ENCODE data around the gene ATG101.
"Not testable (repeated sequence)": the region's sequence is repeated elsewhere in the genome, so short reads cannot be mapped to it uniquely, and the experiment has no call there.

ATG101 gene

GRCh38 chr12:52117806-52118475 lies 48.2 kb downstream of the ATG101 start:
- Histone ChIP-seq H3K4me2 (peak overlapping the region; percentile 28 to 95 (median 80)), H3K4me1 (peaks cover 40 to 61% (median 55%) of the 10 kb centered on the region in 10 experiments), H3K27ac (peak overlapping the region in 10 of 11 experiments; percentile 8 to 72 (median 61); a peak in 17 of 22 replicates), H3K4me3 (0 out of 20 replicates have a peak overlapping the region, but pooled peaks of 1 of the 10 experiments have one; percentile 3), H3K9me3 (replicated peaks in 1 of 11) (peaks cover 8 to 18% (median 11%) of the 10 kb centered on the region in 11 experiments; a peak in 18 of 22 replicates), H3K9ac (peak overlapping the region in 3 of 11 experiments; percentile 23 to 44 (median 26); a peak in 4 of 22 replicates)
- H4K20me1 ChIP-seq, H3K36me3 ChIP-seq, H3K27me3 ChIP-seq: not testable (repeated sequence)

GRCh38 chr12:52119398-52120254 lies 49.8 kb downstream of the ATG101 start:
- H3K9ac ChIP-seq, result peak overlapping the region in 5 of 11 experiments; percentile 1 to 50 (median 31); a peak in 7 of 22 replicates
- no peaks in the 10 kb centered on the region for H3K27me3 ChIP-seq
- H3K9me3 ChIP-seq (replicated peaks in 1 of 11), result peaks cover 0 to 5% (median under 1%) of the 10 kb centered on the region in 11 experiments; a peak in 6 of 22 replicates
- peak overlapping the region in 1 of 10 experiments; percentile 19; a peak in 1 of 20 replicates for H3K4me3 ChIP-seq
- no peaks in the 10 kb centered on the region for H3K36me3 ChIP-seq
- TF ChIP-seq Cebpa-rat (IDR thresholded peaks at IDR 0.05), result no peak
- peak overlapping the region; percentile 67 to 95 (median 81) for H3K4me2 ChIP-seq
- peaks cover 54 to 76% (median 72%) of the 10 kb centered on the region in 10 experiments for H3K4me1 ChIP-seq
- H4K20me1 ChIP-seq, result no peaks in the 10 kb centered on the region; a peak in 1 of 22 replicates
- H3K27ac ChIP-seq, result peak overlapping the region in 9 of 11 experiments; percentile 51 to 73 (median 67); a peak in 17 of 22 replicates

DNA sequence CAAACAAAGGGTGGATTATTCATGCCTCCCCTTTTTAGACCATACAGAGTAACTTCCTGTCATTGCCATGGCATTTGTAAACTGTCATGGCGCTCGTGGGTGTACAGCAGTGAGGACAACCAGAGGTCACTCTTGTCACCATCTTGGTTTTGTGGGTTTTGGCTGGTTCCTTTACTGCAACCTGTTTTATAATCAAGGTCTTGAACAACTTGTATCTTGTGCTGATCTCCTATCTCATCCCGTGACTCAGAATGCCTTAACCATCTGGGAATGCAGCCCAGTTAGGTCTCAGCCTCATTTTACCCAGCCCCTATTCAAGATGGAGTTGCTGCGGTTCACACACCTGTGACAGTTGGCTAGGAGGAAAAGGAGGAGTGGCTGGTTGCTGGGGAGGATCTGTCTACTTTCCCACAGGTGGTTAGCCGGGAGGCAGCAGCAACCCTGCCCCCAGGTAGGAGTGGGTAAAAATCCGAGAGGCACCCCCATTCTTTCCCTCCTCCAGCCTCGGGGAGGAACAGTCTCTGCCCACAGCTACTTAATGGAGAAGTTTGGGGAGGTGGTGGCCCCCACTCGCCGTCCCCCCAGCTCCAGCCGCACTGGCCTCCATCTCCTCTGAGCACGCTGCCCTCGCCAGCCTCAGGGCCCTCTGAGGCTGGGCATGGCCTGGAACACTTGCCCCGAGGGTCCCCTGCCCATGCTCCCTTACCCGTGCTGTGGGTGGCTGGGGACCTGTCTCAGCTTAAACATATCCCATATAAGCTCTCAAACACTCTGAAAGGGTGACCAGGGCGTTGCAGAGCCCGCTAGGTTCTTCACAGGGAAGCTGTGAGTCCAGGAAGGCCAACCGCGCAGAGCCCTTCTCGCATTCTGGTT lies 51.4 kb downstream of the ATG101 start:
- H3K27me3 ChIP-seq, result no peaks in the 10 kb centered on the region
- peak overlapping the region in 2 of 11 experiments; percentile 22 to 33; a peak in 1 of 22 replicates for H3K27ac ChIP-seq
- no peak overlapping the region for H3K4me3 ChIP-seq
- H3K9me3 ChIP-seq (replicated peaks in 1 of 11), result no peaks in the 10 kb centered on the region
- TF ChIP-seq Cebpa-rat (IDR thresholded peaks at IDR 0.05), result no peak
- H3K9ac ChIP-seq, result no peak overlapping the region
- H3K36me3 ChIP-seq, result no peaks in the 10 kb centered on the region
- peaks cover 56 to 91% (median 86%) of the 10 kb centered on the region in 10 experiments for H3K4me1 ChIP-seq
- H3K4me2 ChIP-seq, result peak overlapping the region; percentile 39 to 95 (median 80); a peak in 21 of 22 replicates
- H4K20me1 ChIP-seq, result no peaks in the 10 kb centered on the region; a peak in 1 of 22 replicates

- Histone ChIP-seq H3K4me3 (no peak overlapping the region), H3K9ac (0 out of 22 replicates have a peak overlapping the region, but pooled peaks of 2 of the 11 experiments have one; percentile 10 to 12), H4K20me1 (no peaks in the 10 kb centered on the region; a peak in 1 of 22 replicates), H3K36me3 (no peaks in the 10 kb centered on the region), H3K9me3 (replicated peaks in 1 of 11) (no peaks in the 10 kb centered on the region), H3K27me3 (no peaks in the 10 kb centered on the region), H3K27ac (0 out of 22 replicates have a peak overlapping the region, but pooled peaks of 2 of the 11 experiments have one; percentile 22 to 33), H3K4me1 (peaks cover 60 to 97% (median 94%) of the 10 kb centered on the region in 10 experiments), H3K4me2 (peak overlapping the region; percentile 39 to 95 (median 79); a peak in 20 of 22 replicates)
- no peak for TF ChIP-seq Cebpa-rat (IDR thresholded peaks at IDR 0.05)
Measured at GRCh38 chr12:52121824-52122539, 52.2 kb downstream of the ATG101 start.

GRCh38 chr12:52122540-52122871 lies 52.7 kb downstream of the ATG101 start:
- Histone ChIP-seq H3K4me1 (peaks cover 65 to 99% (median 97%) of the 10 kb centered on the region in 10 experiments), H3K4me3 (no peak overlapping the region), H3K4me2 (peak overlapping the region in 8 of 11 experiments; percentile 3 to 85 (median 32); a peak in 8 of 22 replicates), H4K20me1 (no peaks in the 10 kb centered on the region; a peak in 1 of 22 replicates), H3K36me3 (no peaks in the 10 kb centered on the region), H3K9ac (0 out of 22 replicates have a peak overlapping the region, but pooled peaks of 1 of the 11 experiments have one; percentile 10), H3K27me3 (no peaks in the 10 kb centered on the region), H3K9me3 (replicated peaks in 1 of 11) (no peaks in the 10 kb centered on the region), H3K27ac (no peak overlapping the region)
- TF ChIP-seq Cebpa-rat (IDR thresholded peaks at IDR 0.05), result no peak

DNA sequence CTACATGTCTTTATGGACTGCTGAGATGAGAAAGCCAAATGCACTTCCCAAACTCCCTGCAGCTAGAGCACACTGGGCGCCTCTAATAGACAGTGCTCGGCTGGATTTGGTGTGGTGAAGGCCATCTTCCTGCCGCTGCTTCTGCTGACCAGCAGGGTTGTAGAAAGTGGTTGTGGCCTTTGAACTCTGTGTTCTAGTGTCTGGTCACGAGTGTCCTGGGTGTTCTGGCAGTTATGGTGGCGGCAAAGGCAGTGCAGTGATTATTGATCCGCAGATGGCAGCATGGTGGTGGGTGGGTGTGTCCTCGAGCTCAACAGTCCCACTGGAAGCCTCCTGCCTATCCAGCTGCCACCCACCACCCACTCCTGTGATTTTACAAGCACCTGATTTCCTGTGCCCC lies 53.1 kb downstream of the ATG101 start:
- Histone ChIP-seq H3K36me3 (no peaks in the 10 kb centered on the region), H3K4me3 (no peak overlapping the region), H4K20me1 (no peaks in the 10 kb centered on the region; a peak in 1 of 22 replicates), H3K4me1 (peaks cover 68 to 99% (median 97%) of the 10 kb centered on the region in 10 experiments), H3K9ac (no peak overlapping the region), H3K9me3 (replicated peaks in 1 of 11) (no peaks in the 10 kb centered on the region), H3K27me3 (no peaks in the 10 kb centered on the region), H3K27ac (no peak overlapping the region), H3K4me2 (peak overlapping the region in 6 of 11 experiments; percentile 3 to 87 (median 84); a peak in 9 of 22 replicates)
- no peak for TF ChIP-seq Cebpa-rat (IDR thresholded peaks at IDR 0.05)

GRCh38 chr12:52123487-52124186 lies 53.9 kb downstream of the ATG101 start:
- Histone ChIP-seq H3K4me2 (peak overlapping the region; percentile 51 to 88 (median 79)), H3K9ac (peak overlapping the region in 2 of 11 experiments; percentile 9 to 48; a peak in 2 of 22 replicates), H4K20me1 (no peaks in the 10 kb centered on the region), H3K36me3 (no peaks in the 10 kb centered on the region), H3K27ac (peak overlapping the region in 7 of 11 experiments; percentile 17 to 60 (median 43); a peak in 11 of 22 replicates), H3K27me3 (no peaks in the 10 kb centered on the region), H3K4me3 (no peak overlapping the region), H3K9me3 (replicated peaks in 1 of 11) (no peaks in the 10 kb centered on the region), H3K4me1 (peaks cover 66 to 99% (median 97%) of the 10 kb centered on the region in 10 experiments)
- TF ChIP-seq Cebpa-rat (IDR thresholded peaks at IDR 0.05), result no peak

Measured in BLaER1 treated with 17β-estradiol and CSF1 and Interleukin-3, amounts not matched to agents 10 nM and 100 nM (cell line).